Ectodermal cell (in vitro differentiated cells): Measurements from ENCODE around the gene PIAS1.

Experiments
- H3K27ac ChIP-seq: 2 replicates; pipeline ENCODE4 v1.7.0; 2013; ENCODE audit warnings: mild to moderate bottlenecking, low read depth, low read length; ENCODE audit not compliant: insufficient read depth, poor library complexity, severe bottlenecking
- H3K27me3 ChIP-seq: 2 replicates; pipeline ENCODE4 v1.7.0; 2013; ENCODE audit warnings: mild to moderate bottlenecking, low read length; ENCODE audit not compliant: insufficient read depth, control insufficient read depth, poor library complexity, severe bottlenecking
- H3K36me3 ChIP-seq: one replicate; pipeline ENCODE4 v1.7.0; 2013; ENCODE audit warnings: low read length; ENCODE audit not compliant: control insufficient read depth, insufficient read depth
- H3K4me1 ChIP-seq: one replicate; pipeline ENCODE4 v1.7.0; 2013; ENCODE audit warnings: low read length; ENCODE audit not compliant: control insufficient read depth, insufficient read depth
- H3K4me3 ChIP-seq: 2 replicates; pipeline ENCODE4 v1.7.0; 2013; ENCODE audit warnings: low read depth, low read length, control low read depth; ENCODE audit not compliant: insufficient read depth
- H3K9me3 ChIP-seq: 2 replicates; pipeline ENCODE4 v1.7.0; 2013; ENCODE audit warnings: mild to moderate bottlenecking, low read length, moderate library complexity; ENCODE audit not compliant: control insufficient read depth
- WGBS, 2 experiments: methylation state at CpG; one replicate each; pipeline ENCODE4 v1.1.7; 2013; ENCODE audit warnings: missing lambda C conversion rate in 2 of 2; 5-methylcytosine and 5-hydroxymethylcytosine counted together

PIAS1 gene

GRCh38 chr15:68034081-68034480 is 20.0 kb upstream of the PIAS1 start:
- Histone ChIP-seq H3K27ac (no peak overlapping the region), H3K4me1 (no peaks in the 10 kb centered on the region), H3K9me3 (no peaks in the 10 kb centered on the region), H3K4me3 (no peak overlapping the region), H3K27me3 (no peaks in the 10 kb centered on the region), H3K36me3 (no peaks in the 10 kb centered on the region)
- 91 to 100% methylated on average over 3 of the region's 3 CpGs for WGBS, 2 experiments

- H3K9me3 ChIP-seq, result no peaks in the 10 kb centered on the region
- H3K36me3 ChIP-seq, result no peaks in the 10 kb centered on the region
- 89 to 95% methylated on average over 1 of the region's 1 CpG for WGBS, 2 experiments
- no peak overlapping the region for H3K27ac ChIP-seq
- H3K27me3 ChIP-seq, result no peaks in the 10 kb centered on the region
- no peak overlapping the region for H3K4me3 ChIP-seq
- H3K4me1 ChIP-seq, result no peaks in the 10 kb centered on the region
These were observed 19.3 kb upstream of the PIAS1 start for GRCh38 chr15:68034719-68035293.

GRCh38 chr15:68038246-68038645 is 15.9 kb upstream of the PIAS1 start:
- no peaks in the 10 kb centered on the region for H3K4me1 ChIP-seq
- no peaks in the 10 kb centered on the region for H3K36me3 ChIP-seq
- no peak overlapping the region for H3K27ac ChIP-seq
- H3K9me3 ChIP-seq, result no peaks in the 10 kb centered on the region
- WGBS, 2 experiments, result 84 to 96% methylated on average over 2 of the region's 2 CpGs
- no peak overlapping the region for H3K4me3 ChIP-seq
- H3K27me3 ChIP-seq, result no peaks in the 10 kb centered on the region

DNA sequence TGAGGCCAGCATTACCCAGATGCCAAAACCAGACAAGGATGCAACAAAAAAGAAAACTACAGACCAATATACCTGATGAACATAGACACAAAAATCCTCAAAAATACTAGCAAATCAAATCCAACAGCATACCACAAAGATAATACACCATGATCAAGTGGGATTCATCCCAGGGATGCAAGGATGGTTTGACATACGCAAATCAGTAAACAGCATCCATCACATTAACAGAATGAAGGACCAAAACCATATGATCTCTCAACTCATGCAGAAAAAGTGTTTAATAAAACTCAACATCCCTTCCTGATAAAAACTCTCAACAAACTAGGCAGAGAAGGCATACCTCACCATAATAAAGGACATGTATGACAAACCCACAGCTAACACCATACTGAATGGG is 14.0 kb upstream of the PIAS1 start:
- Histone ChIP-seq H3K4me1 (no peaks in the 10 kb centered on the region), H3K36me3 (no peaks in the 10 kb centered on the region), H3K27me3 (no peaks in the 10 kb centered on the region), H3K27ac (no peak overlapping the region), H3K4me3 (no peak overlapping the region), H3K9me3 (no peaks in the 10 kb centered on the region)
- 96 to 98% methylated on average over 1 of the region's 1 CpG for WGBS, 2 experiments

DNA sequence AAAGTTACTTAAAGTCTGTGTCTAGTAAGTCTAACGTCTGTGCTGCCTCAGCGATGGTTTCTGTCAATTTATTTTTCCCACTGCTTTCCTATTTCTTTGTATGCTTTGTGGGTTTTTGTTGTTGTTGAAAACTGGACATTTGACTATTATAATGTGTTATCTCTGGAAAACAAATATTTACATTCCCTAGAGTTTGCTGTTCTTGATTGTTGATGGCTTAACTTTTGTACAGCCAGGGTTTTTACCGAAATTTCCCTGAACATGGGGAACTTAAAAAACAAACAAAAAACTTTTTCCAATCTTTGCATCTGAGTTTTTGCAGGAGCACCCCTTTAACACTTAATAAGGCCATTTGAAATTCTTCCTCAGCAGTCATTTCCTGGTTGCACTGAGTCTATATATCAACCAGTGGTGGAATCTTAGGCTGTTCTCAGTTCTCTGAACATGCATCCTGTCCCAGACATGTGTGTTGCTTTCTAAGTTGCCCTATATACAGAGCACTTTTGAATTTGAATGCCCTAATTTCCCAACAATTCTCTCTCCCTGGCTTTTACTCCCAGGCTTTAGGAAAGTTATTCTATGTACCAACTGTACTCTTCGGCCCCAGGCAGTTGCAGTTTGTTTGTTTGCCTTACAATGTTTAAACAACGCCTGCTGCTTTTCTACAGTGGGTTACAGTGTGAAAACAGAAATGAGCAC is 11.8 kb upstream of the PIAS1 start:
- Histone ChIP-seq H3K36me3 (no peaks in the 10 kb centered on the region), H3K4me3 (no peak overlapping the region), H3K27me3 (no peaks in the 10 kb centered on the region), H3K27ac (no peak overlapping the region), H3K9me3 (no peaks in the 10 kb centered on the region), H3K4me1 (no peaks in the 10 kb centered on the region)
- WGBS, 2 experiments, result 90% methylated on average over 3 to 5 of the region's 5 CpGs

GRCh38 chr15:68042855-68043222 is 11.3 kb upstream of the PIAS1 start:
- H3K9me3 ChIP-seq, result no peaks in the 10 kb centered on the region
- whole genome bisulfite sequencing, 2 experiments, result 88 to 94% methylated on average over 3 of the region's 3 CpGs
- H3K27ac ChIP-seq, result no peak overlapping the region
- no peaks in the 10 kb centered on the region for H3K36me3 ChIP-seq
- no peaks in the 10 kb centered on the region for H3K27me3 ChIP-seq
- H3K4me3 ChIP-seq, result no peak overlapping the region
- no peaks in the 10 kb centered on the region for H3K4me1 ChIP-seq

- no peaks in the 10 kb centered on the region for H3K9me3 ChIP-seq
- WGBS, 2 experiments, result 90% methylated on average over 14 of the region's 14 CpGs
These were observed 8.5 kb upstream of the PIAS1 start for GRCh38 chr15:68045289-68046265.

DNA sequence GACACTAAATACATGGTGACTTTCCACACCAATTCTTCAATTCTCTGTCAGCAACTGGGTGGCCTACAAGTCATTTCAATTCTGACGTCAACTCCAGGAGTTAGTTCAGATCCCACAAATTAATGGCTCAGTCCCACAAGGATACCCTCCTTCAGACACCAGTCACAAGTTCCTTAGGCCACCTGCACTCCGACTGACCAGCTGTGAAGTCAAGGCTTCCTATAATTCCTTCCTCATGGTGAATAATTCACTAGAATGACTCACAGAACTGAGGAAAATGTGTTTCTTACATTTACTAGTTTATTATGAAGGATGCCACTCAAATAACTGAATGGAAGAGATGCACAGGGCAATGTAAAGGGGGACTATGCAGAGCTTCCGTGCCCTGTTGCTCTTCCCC is 6.3 kb upstream of the PIAS1 start:
- H3K4me1 ChIP-seq, result peaks cover under 1% of the 10 kb centered on the region
- H3K27me3 ChIP-seq, result no peaks in the 10 kb centered on the region
- H3K36me3 ChIP-seq, result no peaks in the 10 kb centered on the region
- H3K4me3 ChIP-seq, result no peak overlapping the region
- H3K27ac ChIP-seq, result no peak overlapping the region
- 76 to 77% methylated on average over 3 of the region's 3 CpGs for WGBS, 2 experiments
- H3K9me3 ChIP-seq, result no peaks in the 10 kb centered on the region

More at GRCh38 chr15:68045289-68046265, 8.5 kb upstream of the PIAS1 start:
- Histone ChIP-seq H3K27me3 (no peaks in the 10 kb centered on the region), H3K4me3 (no peak overlapping the region), H3K27ac (no peak overlapping the region), H3K4me1 (no peaks in the 10 kb centered on the region), H3K36me3 (no peaks in the 10 kb centered on the region)

DNA sequence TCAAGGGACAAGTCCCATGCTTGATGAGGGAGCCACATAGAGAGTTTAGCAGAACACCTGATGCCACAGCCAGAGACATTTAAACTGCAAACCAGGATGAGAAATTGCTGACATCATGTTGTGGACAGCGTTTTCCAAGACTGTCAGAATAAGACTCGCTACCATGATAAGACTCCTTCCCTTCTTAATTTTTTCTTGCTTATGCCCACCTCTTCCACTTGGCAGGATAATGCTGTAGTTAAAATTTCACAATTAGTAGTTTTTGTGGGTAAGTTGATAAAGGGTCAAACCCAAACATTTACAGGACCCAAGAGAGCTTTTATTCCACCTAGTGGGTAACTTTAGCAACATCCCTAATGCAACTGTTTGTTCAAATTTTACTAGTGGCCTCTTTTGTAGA is 3.0 kb upstream of the PIAS1 start:
- no peaks in the 10 kb centered on the region for H3K9me3 ChIP-seq
- no peak overlapping the region for H3K27ac ChIP-seq
- H3K4me1 ChIP-seq, result peaks cover 8% of the 10 kb centered on the region
- 95 to 96% methylated on average over 2 of the region's 2 CpGs for WGBS, 2 experiments
- no peaks in the 10 kb centered on the region for H3K36me3 ChIP-seq
- no peaks in the 10 kb centered on the region for H3K27me3 ChIP-seq
- H3K4me3 ChIP-seq, result no peak overlapping the region

- 92 to 94% methylated on average over 1 of the region's 1 CpG for WGBS, 2 experiments
- peaks cover 16% of the 10 kb centered on the region for H3K4me1 ChIP-seq
- H3K27ac ChIP-seq, result no peak overlapping the region
- H3K4me3 ChIP-seq, result no peak overlapping the region
- no peaks in the 10 kb centered on the region for H3K27me3 ChIP-seq
- no peaks in the 10 kb centered on the region for H3K9me3 ChIP-seq
- H3K36me3 ChIP-seq, result no peaks in the 10 kb centered on the region
These were observed 2.2 kb upstream of the PIAS1 start for GRCh38 chr15:68051907-68052306.
